Stimulated activated CD8-positive, alpha-beta memory T cell treated with anti-CD3 and anti-CD28 coated beads, Interleukin-2, amount 100 ng/mL, for 1 hour (primary cell): ENCODE measurements around the gene MGST3.
"Not testable (repeated sequence)": the region's sequence is repeated elsewhere in the genome, so short reads cannot be mapped to it uniquely, and the experiment has no call there.

Experiments used
- DNase-seq, 2 donors: peaks; one replicate each; pipeline ENCODE4 v3.0.0-alpha.2; 2020; ENCODE audit warnings: low read depth in 2 of 2

The MGST3 gene

GRCh38 chr1:165630629-165631341 lies at the start of gene MGST3:
MGST3 (plus strand) TSS chr1:165631234; CDS start chr1:165649848, 18,614 bp downstream.
- DNase-seq, result peak; percentile 84 to 85

GRCh38 chr1:165581926-165582325 lies 49.1 kb upstream of the MGST3 start:
- no peak for DNase-seq

DNA sequence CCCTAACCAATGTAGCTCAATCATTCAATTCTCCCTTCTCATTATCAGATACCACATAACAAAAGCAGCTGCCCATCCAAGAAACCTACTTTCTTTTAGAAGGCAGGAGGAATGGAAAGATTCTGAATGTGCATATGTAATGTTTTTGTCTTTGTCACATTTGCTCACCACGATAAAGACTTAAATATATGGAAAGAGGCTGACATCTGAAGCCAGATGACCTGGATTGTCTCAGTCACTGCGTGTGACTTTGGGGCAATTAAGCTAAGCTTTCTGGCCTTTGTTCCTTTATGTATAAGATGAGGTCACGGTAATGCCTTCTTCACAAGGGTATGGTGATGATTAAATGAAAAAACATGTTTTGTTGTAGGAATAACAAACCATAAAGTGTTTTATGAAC lies 44.6 kb upstream of the MGST3 start:
- DNase-seq, result no peak

DNA sequence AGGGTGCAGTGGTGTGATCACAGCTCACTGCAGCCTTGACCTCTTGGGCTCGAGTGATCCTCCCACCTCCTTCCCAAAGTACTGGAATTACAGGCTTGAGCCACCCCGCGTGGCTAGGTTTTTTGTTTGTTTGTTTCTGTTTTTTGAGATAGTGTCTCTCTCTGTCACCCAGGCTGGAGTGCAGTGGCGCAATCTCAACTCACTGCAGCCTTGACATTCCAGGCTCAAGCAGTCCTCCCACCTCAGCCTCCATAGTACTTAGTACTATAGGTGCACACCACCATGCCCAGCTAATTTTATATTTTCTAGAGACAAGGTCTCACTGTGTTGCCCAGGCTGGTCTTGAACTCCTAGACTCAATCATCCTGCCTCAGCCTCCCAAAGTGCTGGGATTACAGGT lies 39.6 kb upstream of the MGST3 start:
- DNase-seq, result not testable (repeated sequence)

DNA sequence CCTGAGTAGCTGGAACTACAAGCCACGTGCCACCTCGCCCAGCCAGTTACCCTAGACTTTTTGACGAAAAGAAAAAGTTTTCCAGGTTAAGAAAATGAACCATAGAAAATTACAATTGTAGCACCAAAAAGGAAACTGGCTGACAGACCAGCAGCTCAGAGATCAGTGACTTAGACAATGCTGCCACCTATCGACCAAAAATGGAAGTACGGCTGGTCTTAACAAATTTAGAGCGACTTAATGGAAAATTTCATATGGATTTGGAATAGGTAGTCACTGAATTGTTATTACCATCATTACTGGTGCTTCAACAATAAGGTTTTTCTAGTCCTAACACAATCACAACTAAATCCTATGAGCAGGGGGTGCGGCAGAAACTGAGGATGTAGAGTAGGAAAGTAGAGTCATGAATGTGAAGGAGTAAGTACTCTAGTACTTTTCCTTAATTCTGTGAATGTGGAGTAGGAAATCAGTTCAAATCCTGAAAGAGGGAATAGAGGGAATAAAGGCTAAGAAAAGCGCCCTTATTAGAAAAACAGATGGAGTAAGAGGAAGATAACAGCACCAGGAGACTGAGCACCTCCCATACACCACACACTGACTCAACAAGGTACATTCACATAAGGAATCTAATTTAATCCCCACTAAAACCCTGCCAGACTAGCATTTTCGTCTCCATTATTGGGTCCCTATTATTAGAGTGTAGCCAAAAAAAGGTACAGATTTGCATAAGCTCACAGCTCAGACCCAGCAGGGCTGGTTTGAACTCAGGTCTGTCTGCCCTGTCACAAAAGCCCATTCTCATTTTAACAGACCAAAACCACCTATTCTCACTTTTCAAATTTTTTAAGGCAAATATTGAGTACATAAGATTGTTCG lies 37.9 kb upstream of the MGST3 start:
- DNase-seq, result peak; percentile 61 to 62

- no peak for DNase-seq
Measured at GRCh38 chr1:165595246-165595938, 35.6 kb upstream of the MGST3 start.

DNA sequence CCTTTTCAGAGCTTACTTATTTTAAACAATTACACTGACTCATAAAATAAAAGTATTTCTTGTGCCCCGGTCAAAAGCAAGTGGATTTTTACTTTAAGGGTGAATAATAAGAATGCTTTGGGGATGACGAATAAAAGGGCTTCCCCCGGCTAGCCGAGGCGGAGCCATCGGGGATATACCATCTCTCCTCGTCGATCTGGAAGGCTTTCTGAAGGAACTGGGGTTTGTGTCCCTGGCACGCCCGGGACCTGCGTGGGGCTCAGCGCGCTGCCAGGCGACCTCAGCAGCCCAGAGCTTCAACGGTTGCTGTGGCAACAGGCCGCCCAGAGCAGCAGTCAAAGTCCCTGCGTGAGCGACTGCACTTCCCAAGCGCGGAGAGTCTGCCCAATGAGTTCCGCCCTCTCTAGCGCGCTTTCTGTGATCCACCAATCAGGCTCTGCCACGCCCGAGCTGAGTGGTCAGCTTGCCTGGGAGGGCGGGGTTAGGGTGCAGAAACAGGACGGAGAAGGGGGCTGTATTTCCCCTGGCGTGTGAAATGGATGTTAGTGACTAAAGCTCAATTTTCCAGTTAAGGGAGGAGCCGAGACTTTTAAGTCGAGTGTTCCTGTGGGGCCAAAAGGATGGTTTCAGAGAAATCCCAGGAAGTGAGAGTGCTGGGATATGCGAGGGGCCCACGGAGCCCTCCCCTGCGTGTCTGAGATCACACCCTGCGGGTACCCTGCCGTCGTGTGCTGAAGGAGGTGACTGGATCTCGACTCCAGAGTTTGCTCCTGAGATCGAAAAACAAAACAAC lies 33.0 kb upstream of the MGST3 start:
- peak; percentile 82 to 83 for DNase-seq

- DNase-seq, result no peak
Measured at GRCh38 chr1:165598676-165599059, 32.4 kb upstream of the MGST3 start.

DNA sequence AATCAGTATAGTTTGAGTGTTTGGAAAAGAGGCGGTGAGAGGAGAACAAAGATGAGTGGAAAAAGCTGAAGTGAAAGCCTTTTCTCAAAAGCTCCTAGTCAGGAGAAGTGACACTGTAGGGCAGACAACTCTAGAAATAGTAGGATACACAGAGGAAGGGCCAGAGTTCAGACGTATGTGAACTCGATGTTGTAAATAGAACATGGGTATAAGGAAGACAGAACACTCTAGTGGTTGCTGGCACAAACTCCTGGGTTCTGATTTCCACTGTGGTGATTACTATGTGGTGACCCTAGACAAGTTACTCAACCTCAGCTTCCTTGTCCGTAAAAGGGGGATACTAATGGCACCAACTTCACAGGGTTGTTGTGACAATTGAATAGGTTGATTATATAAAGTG lies 30.2 kb upstream of the MGST3 start:
- DNase-seq, result no peak

DNA sequence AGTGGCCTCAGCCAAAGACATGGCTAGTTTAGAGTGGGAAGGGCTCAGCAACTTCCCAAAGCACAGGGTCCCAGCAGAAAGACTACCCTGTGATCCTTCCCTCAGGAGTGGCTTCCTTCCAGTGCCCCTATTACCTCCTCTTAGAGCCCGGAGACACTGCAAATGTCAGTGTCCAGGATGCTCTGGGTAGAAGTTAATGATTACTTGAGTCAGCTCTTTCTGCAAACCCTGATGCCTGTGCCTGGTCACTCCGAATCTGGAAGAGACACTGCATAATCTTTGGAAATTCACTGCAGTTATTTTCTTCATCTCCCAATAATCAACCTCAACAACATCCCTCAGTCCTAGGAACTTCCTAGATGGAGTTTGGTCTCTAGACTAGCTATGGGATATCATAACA lies 27.2 kb upstream of the MGST3 start:
- no peak for DNase-seq

DNA sequence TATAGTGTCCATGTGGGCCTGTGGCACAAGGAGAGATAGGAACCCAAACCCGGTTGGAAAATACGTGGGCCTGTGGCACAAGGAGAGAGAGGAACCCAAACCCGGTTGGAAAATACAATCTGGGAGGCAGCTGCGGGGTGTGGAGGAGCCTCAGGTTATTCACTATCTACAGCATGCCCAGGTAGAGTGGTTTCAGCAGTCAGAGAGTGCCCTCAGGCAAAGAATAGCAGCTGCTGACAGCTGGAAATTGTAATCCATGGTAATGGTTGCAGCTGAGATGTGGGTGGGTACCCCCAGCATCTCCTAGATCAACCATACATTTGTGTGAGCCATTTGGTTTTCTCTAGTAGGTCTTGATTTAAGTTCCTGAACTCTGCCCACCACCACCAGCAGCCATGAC lies 25.8 kb upstream of the MGST3 start:
- DNase-seq, result no peak

DNA sequence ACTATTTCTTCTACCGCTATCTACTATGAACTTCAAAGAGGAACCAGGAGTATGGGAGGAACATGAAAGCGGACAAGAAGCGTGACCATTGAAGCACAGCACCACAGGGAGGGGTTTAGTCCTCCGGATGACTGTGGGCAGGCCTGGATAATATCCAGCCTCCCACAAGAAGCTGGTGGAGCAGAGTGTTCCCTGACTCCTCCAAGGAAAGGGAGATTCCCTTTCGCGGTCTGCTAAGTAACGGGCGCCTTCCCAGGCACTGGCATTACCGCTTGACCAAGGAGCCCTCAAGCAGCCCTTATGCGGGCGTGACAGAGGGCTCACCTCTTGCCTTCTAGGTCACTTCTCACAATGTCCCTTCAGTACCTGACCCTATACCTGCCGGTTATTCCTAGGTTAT lies 24.4 kb upstream of the MGST3 start:
- not testable (repeated sequence) for DNase-seq

DNA sequence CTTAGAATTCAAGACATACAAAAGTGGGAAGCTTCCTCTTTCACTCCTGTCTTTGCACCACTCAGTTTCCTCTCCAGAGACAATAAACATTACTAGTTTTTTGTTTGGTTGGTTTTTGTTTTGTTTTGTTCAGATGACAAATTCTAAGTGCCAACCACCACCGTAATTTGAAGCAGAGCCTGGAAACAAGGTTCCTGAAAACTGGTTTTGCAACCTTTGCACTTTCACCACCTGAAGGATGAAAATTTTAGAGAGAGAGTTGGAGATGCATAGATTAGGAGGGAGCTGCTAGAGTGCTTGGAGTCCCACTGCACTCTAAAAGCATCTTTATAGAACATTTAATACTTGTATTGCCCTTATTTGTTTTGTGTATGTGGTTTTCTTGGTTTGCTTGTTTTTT lies 20.2 kb upstream of the MGST3 start:
- no peak for DNase-seq

- no peak for DNase-seq
Measured at GRCh38 chr1:165612062-165612461, 19.0 kb upstream of the MGST3 start.

- no peak for DNase-seq
Measured at GRCh38 chr1:165616054-165616612, 14.9 kb upstream of the MGST3 start.

GRCh38 chr1:165616987-165617546 lies 14.0 kb upstream of the MGST3 start:
- no peak for DNase-seq

DNA sequence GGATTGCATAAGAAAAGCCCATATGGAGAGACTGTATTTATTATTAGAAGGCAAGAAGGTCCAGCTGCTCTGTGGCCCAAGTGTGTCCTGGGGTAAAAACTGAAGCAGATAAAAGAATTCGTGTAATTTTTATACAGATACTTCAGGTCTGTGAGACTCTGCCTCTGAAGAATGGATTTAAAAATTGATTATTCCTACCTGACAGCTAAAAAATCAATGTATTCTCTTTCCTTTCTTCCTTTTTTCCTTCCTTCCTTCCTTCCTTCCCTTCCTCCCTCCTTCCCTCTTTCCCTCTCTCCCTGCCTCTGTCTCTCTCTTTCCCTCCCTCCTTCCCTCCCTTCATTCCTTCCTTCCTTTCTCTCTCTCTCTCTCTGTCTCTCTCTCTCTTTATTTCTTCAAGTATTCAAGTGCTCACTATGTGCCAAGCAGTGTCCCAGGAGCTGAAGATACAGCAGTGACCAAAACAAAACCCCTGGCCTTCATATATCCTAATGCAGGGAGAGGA lies 11.3 kb upstream of the MGST3 start:
- no peak for DNase-seq

DNA sequence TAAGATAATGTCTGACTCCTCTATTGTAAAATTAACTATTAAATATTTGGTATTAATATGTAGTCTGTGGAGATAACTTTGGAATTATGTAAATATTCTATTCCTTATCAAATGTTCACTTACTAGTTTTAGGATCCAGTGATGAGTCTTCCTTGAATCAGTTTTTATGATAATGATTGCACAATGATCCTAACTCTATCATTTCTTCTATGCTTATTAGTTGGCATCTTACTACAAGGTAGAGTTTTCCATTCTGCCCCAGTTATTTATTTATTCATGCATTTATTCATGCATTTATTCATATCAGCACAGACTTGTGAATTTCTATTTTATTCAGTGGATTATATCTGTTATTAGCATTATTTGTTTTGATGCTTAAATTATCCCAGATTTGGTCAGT lies 7.4 kb upstream of the MGST3 start:
- no peak for DNase-seq

GRCh38 chr1:165624441-165624840 lies 6.6 kb upstream of the MGST3 start:
- no peak for DNase-seq

GRCh38 chr1:165628147-165628822 lies 2.7 kb upstream of the MGST3 start:
- DNase-seq, result no peak
